Cardiac muscle cell (in vitro differentiated cells and primary cell): Measurements from ENCODE around the gene CADM3. TPM values are rescaled to one million over a fixed set of nuclear protein-coding genes. Genes with fewer than 3 reads are reported as not detected.

ENCODE experiments used
- DNase-seq, 2 donors: peaks; one replicate each; pipeline versions ENCODE4 v3.0.0 to v3.0.0-alpha.2; 2010 to 2017; ENCODE audit warnings: low read depth in 1 of 2, low spot score in 1 of 2
- H3K27ac ChIP-seq: fragments of 200-600 bp; sonication (generic); 2 replicates; pipeline ENCODE4 v1.5.1; 2016
- H3K27me3 ChIP-seq: fragments of 200-600 bp; sonication (generic); 2 replicates; pipeline ENCODE4 v1.6.0; 2016; ENCODE audit warnings: control low read depth
- H3K36me3 ChIP-seq: fragments of 200-600 bp; sonication (generic); 2 replicates; pipeline ENCODE4 v1.5.1; 2016; ENCODE audit warnings: control low read depth
- H3K4me1 ChIP-seq: fragments of 200-600 bp; sonication (generic); 2 replicates; pipeline ENCODE4 v1.8.1; 2017; ENCODE audit warnings: low read depth, mild to moderate bottlenecking, mixed run types
- H3K4me3 ChIP-seq: fragments of 200-600 bp; sonication (generic); 2 replicates; pipeline ENCODE4 v1.5.1; 2016; ENCODE audit warnings: mild to moderate bottlenecking
- H3K9me3 ChIP-seq: fragments of 200-600 bp; sonication (generic); 2 replicates; pipeline ENCODE4 v1.5.1; 2017; ENCODE audit warnings: low read depth, mild to moderate bottlenecking, control low read depth
- polyA plus RNA-seq: library from polyadenylated mRNA; unstranded; fragments of >200 nt; fragmentation: Nextera tagmentation; extraction: Ambion mirVana; gene quantifications from 2 replicates; pipeline ENCODE4 v1.2.1, GENCODE V29; 2016
- total RNA-seq: library from RNA; depleted of rRNA; stranded (reverse); fragments of >200 nt; gene quantifications from 2 replicates; pipeline ENCODE4 v1.2.3, GENCODE V29; 2016
- TF ChIP-seq, protein P1 (sequence below): IDR thresholded peaks from 2 replicates; pipeline ENCODE4 v1.5.1; 2012; ENCODE audit warnings: low read depth, mild to moderate bottlenecking, low read length

The CADM3 gene
- total and polyA plus RNA-seq, 2 experiments from 2014 or later, result 0.51 to 3.1 TPM

DNA sequence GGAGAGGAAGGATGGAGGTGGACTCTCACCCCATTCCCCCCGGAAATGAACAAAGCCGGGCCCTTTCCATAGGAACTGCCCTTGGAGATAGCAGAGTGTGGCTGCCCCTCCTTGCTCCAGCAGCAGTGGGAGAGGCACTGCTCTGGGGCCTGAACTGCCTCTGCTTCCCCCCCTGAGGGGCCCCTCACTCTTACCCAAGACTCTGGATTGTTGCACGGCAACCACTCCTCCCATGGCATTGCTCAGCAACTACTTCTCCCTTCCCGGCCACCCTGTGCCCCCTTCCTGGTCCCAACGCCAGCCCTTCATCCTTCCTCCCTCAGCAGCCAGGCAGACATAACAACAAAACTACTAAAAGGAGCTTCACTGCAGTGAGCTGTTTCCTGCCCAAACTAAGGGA is 30.2 kb downstream of the CADM3 start:
- TF ChIP-seq, protein P1, sequence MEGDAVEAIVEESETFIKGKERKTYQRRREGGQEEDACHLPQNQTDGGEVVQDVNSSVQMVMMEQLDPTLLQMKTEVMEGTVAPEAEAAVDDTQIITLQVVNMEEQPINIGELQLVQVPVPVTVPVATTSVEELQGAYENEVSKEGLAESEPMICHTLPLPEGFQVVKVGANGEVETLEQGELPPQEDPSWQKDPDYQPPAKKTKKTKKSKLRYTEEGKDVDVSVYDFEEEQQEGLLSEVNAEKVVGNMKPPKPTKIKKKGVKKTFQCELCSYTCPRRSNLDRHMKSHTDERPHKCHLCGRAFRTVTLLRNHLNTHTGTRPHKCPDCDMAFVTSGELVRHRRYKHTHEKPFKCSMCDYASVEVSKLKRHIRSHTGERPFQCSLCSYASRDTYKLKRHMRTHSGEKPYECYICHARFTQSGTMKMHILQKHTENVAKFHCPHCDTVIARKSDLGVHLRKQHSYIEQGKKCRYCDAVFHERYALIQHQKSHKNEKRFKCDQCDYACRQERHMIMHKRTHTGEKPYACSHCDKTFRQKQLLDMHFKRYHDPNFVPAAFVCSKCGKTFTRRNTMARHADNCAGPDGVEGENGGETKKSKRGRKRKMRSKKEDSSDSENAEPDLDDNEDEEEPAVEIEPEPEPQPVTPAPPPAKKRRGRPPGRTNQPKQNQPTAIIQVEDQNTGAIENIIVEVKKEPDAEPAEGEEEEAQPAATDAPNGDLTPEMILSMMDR, result no peak
- H3K4me3 ChIP-seq, result no peak overlapping the region
- no peak overlapping the region for H3K27ac ChIP-seq
- H3K27me3 ChIP-seq, result no peaks in the 10 kb centered on the region
- H3K9me3 ChIP-seq, result no peaks in the 10 kb centered on the region
- peaks cover 18% of the 10 kb centered on the region for H3K4me1 ChIP-seq
- no peaks in the 10 kb centered on the region for H3K36me3 ChIP-seq
- no peak for DNase-seq

DNA sequence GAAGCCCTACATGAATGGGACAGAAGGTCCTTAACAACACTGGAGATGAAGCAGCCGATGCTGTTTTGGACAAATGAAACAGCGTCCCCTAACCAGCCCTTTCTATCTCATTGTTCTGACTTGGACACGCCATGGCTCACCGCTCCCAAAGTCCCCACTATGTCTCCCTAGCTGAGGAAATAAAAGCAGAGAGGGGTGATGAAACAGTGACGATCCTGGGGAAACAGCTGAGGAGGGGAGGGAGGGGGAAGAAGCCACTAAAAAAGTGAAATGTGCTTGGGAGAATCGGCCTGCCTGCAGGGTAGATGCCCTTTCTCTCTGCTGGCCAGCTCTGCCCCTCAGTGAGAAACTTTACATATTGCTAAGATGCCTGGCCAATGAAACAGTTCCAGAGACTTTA is 32.2 kb downstream of the CADM3 start:
- Histone ChIP-seq H3K27ac (no peak overlapping the region), H3K9me3 (no peaks in the 10 kb centered on the region), H3K36me3 (no peaks in the 10 kb centered on the region), H3K27me3 (no peaks in the 10 kb centered on the region), H3K4me3 (no peak overlapping the region), H3K4me1 (peaks cover 13% of the 10 kb centered on the region)
- peak in 1 of 2 donors; percentile 54 for DNase-seq
- TF ChIP-seq, protein P1, result no peak

DNA sequence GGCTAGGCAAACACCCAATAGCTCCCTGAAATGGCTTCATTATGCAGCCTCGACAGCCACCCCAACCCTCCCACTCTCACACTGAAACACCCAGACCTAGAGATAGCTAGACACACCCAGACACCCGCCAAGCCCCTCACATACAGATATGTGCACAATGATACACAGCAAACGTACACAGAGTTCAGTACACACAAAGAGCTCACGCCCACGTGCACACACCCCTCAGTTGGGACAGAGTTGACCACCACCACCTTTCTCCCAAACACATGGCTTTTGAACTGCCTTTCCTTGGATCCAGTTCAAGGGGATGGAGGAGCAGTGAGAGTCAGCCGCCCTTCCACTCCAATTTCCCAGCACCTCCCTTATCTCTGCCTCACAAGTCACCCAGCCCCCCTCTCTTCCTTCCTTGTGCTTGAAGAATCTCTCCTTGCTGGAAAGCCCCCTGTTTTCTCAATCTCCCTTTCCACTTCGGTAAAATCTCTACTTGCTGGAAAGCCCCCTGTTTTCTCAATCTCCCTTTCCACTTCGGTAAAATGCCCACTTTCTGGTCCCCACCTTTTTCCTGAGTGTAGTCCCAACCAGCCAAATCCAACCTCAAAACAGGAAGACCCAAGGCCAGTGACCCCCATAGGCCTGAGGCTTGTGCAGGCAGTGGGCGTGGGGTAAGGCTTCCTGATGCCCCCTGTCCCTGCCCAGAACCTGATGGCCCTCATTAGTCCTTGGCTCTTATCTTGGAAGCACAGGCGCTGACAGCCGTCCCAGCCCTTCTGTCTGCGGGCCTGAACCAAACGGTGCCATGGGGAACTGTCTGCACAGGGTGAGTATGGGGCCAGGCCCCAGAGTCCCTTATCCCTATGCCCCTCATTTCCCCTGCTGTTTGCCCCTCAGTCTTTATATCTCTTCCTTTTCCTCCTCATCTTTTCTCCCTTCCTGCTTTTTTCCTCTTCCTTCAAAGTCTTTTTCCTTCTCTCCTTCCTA is 33.0 kb downstream of the CADM3 start, which contains the start of gene ACKR1:
TSS of gene ACKR1 (plus strand) at position 715 of the 981 bp plus-strand sequence. CDS start at position 800, 85 bp downstream.
- Histone ChIP-seq H3K27ac (no peak within 1 kb of the TSS), H3K9me3 (no peaks in the 10 kb centered on the region), H3K27me3 (no peaks in the 10 kb centered on the region), H3K4me3 (no peak within 1 kb of the TSS), H3K36me3 (no peaks in the 10 kb centered on the region), H3K4me1 (peaks cover 13% of the 10 kb centered on the region)
- TF ChIP-seq, protein P1, result no peak
- DNase-seq, result peak in 1 of 2 donors; percentile 72

DNA sequence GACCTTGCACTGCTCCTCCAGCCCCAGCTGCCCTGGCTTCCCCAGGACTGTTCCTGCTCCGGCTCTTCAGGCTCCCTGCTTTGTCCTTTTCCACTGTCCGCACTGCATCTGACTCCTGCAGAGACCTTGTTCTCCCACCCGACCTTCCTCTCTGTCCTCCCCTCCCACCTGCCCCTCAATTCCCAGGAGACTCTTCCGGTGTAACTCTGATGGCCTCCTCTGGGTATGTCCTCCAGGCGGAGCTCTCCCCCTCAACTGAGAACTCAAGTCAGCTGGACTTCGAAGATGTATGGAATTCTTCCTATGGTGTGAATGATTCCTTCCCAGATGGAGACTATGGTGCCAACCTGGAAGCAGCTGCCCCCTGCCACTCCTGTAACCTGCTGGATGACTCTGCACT is 33.8 kb downstream of the CADM3 start:
- no peaks in the 10 kb centered on the region for H3K9me3 ChIP-seq
- no peaks in the 10 kb centered on the region for H3K27me3 ChIP-seq
- no peaks in the 10 kb centered on the region for H3K36me3 ChIP-seq
- H3K27ac ChIP-seq, result no peak overlapping the region
- H3K4me1 ChIP-seq, result peaks cover 13% of the 10 kb centered on the region
- H3K4me3 ChIP-seq, result no peak overlapping the region
- DNase-seq, result peak in 1 of 2 donors; percentile 9
- TF ChIP-seq, protein P1, result peak; percentile 25

DNA sequence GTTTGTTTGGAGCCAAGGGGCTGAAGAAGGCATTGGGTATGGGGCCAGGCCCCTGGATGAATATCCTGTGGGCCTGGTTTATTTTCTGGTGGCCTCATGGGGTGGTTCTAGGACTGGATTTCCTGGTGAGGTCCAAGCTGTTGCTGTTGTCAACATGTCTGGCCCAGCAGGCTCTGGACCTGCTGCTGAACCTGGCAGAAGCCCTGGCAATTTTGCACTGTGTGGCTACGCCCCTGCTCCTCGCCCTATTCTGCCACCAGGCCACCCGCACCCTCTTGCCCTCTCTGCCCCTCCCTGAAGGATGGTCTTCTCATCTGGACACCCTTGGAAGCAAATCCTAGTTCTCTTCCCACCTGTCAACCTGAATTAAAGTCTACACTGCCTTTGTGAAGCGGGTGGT is 34.7 kb downstream of the CADM3 start:
- H3K9me3 ChIP-seq, result no peaks in the 10 kb centered on the region
- no peak overlapping the region for H3K4me3 ChIP-seq
- TF ChIP-seq, protein P1, result no peak
- no peak for DNase-seq
- no peaks in the 10 kb centered on the region for H3K27me3 ChIP-seq
- no peak overlapping the region for H3K27ac ChIP-seq
- H3K36me3 ChIP-seq, result no peaks in the 10 kb centered on the region
- peaks cover 12% of the 10 kb centered on the region for H3K4me1 ChIP-seq
